ENCODE results near the gene TMEM178B. TPM values are rescaled to one million over a fixed set of nuclear protein-coding genes. Genes with fewer than 3 reads are reported as not detected.

TMEM178B gene
- total RNA-seq, 4 donors from 2014 or later, result 0.42 to 2.5 (median 0.92) TPM

- Histone ChIP-seq H3K9me3 (no peaks in the 10 kb centered on the region), H3K4me1 (no peaks in the 10 kb centered on the region), H3K27me3 (no peaks in the 10 kb centered on the region), H3K36me3 (no peaks in the 10 kb centered on the region), H3K27ac (replicated peaks in 1 of 4) (no peak overlapping the region), H3K4me3 (no peak overlapping the region)
- TF ChIP-seq POLR2AphosphoS5 (IDR thresholded peaks at IDR 0.05) (no peak), POLR2A (IDR thresholded peaks at IDR 0.05; ENCODE audit: low read depth) (no peak)
- intact Hi-C loops (cut with DNase I), result no loop called here
- no peak for DNase-seq (ENCODE audit: extremely low spot score)
- 76% methylated on average over 8 of the region's 8 CpGs for WGBS
Measured at GRCh38 chr7:141301544-141301943, 227.7 kb downstream of the TMEM178B start.

DNA sequence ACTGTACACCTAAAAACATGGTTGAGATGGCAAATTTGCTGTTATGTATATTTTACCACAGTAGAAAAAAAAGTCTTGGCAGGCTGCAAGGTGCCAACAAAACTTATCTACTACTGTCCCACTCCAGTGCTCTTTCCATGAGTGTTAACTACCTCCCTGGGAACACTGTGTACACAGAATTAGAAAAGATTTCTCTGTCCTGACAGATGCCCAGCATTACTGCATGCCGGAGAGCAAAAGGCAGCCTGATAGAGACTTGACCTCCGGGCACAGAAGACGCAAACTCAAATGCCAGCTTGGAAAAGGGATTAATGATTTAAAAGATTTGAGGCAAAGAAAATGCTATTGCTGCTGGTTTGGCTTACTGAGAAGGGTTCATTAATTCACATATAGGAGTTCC, 228.8 kb downstream of the TMEM178B start:
- DNase-seq (ENCODE audit: extremely low spot score), result no peak
- Histone ChIP-seq H3K36me3 (no peaks in the 10 kb centered on the region), H3K4me3 (no peak overlapping the region), H3K27ac (replicated peaks in 1 of 4) (no peak overlapping the region), H3K4me1 (no peaks in the 10 kb centered on the region), H3K27me3 (no peaks in the 10 kb centered on the region), H3K9me3 (no peaks in the 10 kb centered on the region)
- 96% methylated on average over 3 of the region's 3 CpGs for WGBS
- TF ChIP-seq EP300 (IDR thresholded peaks at IDR 0.05), result no peak
- no peak for TF ChIP-seq CTCF (IDR thresholded peaks at IDR 0.05)
- no peak for TF ChIP-seq POLR2A (IDR thresholded peaks at IDR 0.05; ENCODE audit: low read depth)
- no peak for TF ChIP-seq POLR2AphosphoS5 (IDR thresholded peaks at IDR 0.05)
- intact Hi-C loops (cut with DNase I), result no loop called here

DNA sequence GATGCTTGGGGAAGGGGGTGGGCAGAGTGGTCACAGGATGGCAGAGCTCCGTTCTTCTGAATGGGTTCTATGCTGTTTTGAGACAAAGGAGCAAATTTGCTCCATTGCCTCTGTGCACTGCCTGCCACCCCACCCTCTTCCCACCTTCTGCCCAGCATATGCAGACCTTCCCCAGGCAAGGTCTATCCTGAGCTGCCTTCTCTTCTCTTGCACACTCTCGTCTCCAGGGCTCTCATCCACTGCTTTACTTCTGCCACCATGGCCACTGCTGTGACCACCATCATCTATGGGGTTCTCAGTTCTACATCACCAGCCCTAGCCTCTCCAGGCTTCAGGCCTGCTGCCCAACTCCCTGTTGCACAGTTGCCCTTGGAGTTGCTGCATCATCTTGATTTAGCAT, 230.4 kb downstream of the TMEM178B start:
- TF ChIP-seq EP300 (IDR thresholded peaks at IDR 0.05) (no peak), POLR2AphosphoS5 (IDR thresholded peaks at IDR 0.05) (no peak), POLR2A (IDR thresholded peaks at IDR 0.05; ENCODE audit: low read depth) (no peak), CTCF (IDR thresholded peaks at IDR 0.05) (no peak)
- intact Hi-C loops (cut with DNase I), result no loop called here
- Histone ChIP-seq H3K27me3 (no peaks in the 10 kb centered on the region), H3K4me1 (no peaks in the 10 kb centered on the region), H3K4me3 (no peak overlapping the region), H3K36me3 (no peaks in the 10 kb centered on the region), H3K27ac (replicated peaks in 1 of 4) (no peak overlapping the region), H3K9me3 (no peaks in the 10 kb centered on the region)
- DNase-seq (ENCODE audit: extremely low spot score), result no peak
- WGBS, result 84% methylated on average over 2 of the region's 2 CpGs

- H3K4me3 ChIP-seq, result no peak overlapping the region
- WGBS, result 82% methylated on average over 4 of the region's 4 CpGs
- H3K4me1 ChIP-seq, result no peaks in the 10 kb centered on the region
- TF ChIP-seq CTCF (IDR thresholded peaks at IDR 0.05), result no peak
- TF ChIP-seq POLR2A (IDR thresholded peaks at IDR 0.05; ENCODE audit: low read depth), result no peak
- TF ChIP-seq EP300 (IDR thresholded peaks at IDR 0.05), result no peak
- no peak for TF ChIP-seq POLR2AphosphoS5 (IDR thresholded peaks at IDR 0.05)
- H3K9me3 ChIP-seq, result no peaks in the 10 kb centered on the region
- DNase-seq (ENCODE audit: extremely low spot score), result no peak
- no peaks in the 10 kb centered on the region for H3K27me3 ChIP-seq
- no peaks in the 10 kb centered on the region for H3K36me3 ChIP-seq
- H3K27ac ChIP-seq (replicated peaks in 1 of 4), result no peak overlapping the region
- intact Hi-C loops (cut with DNase I), result no loop called here
Measured at GRCh38 chr7:141306081-141306480, 232.2 kb downstream of the TMEM178B start.

DNA sequence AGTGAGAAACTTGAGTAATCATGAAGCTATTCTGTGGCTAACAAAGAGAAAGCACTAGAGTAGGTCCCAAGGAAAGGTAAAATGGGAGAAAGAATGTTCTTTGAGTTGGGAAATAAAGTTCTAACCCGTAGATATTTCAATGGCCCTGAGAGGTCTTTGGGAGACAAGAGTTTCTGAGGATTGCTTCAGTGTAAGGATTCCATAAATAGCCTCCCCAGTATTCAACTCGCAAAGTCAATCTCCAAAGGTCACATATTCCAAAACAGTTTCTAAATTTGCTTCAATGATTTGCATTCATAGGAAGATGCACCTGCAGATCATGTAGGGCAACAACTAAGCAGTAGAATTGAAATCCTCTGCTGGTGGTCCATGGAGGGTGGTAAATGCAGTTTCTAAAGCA, 238.5 kb downstream of the TMEM178B start:
- Histone ChIP-seq H3K4me3 (no peak overlapping the region), H3K27me3 (no peaks in the 10 kb centered on the region), H3K36me3 (no peaks in the 10 kb centered on the region), H3K27ac (replicated peaks in 1 of 4) (no peak overlapping the region), H3K4me1 (no peaks in the 10 kb centered on the region), H3K9me3 (no peaks in the 10 kb centered on the region)
- WGBS, result 81% methylated on average over 2 of the region's 2 CpGs
- intact Hi-C loops (cut with DNase I), result no loop called here
- DNase-seq (ENCODE audit: extremely low spot score), result no peak
- TF ChIP-seq CTCF (IDR thresholded peaks at IDR 0.05) (no peak), POLR2A (IDR thresholded peaks at IDR 0.05; ENCODE audit: low read depth) (no peak), EP300 (IDR thresholded peaks at IDR 0.05) (no peak), POLR2AphosphoS5 (IDR thresholded peaks at IDR 0.05) (no peak)

Data from esophagus muscularis mucosa (tissue), 4 donors.